PC-3 (cell line): ENCODE data around the gene CD160.

ENCODE experiments used
- CTCF ChIP-seq: fragments of 300-600 bp; sonication (generic); conservative IDR thresholded peaks from 2 replicates; pipeline ENCODE4 v1.5.1; 2017; ENCODE audit warnings: antibody characterized with exemption, low read depth, mild to moderate bottlenecking, low read length
- EZH2phosphoT487 ChIP-seq: fragments of 300-600 bp; sonication (generic); IDR thresholded peaks from 2 replicates; pipeline ENCODE4 v1.6.1; 2018; ENCODE audit warnings: mild to moderate bottlenecking, antibody characterized with exemption, low read length, borderline replicate concordance

- no peak for TF ChIP-seq EZH2phosphoT487
- no peak for TF ChIP-seq CTCF
Measured at GRCh38 chr1:145788580-145788979, 69.3 kb downstream of the CD160 start.
